Vagina (tissue), 2 donors: ENCODE data around the gene BNC1. TPM values are rescaled to one million over a fixed set of nuclear protein-coding genes. Genes with fewer than 3 reads are reported as not detected.

Experiments
- DNase-seq, 2 donors: peaks; one replicate each; pipeline ENCODE4 v3.0.0-alpha.2; 2017; ENCODE audit errors: extremely low spot score in 2 of 2
- H3K27ac ChIP-seq: fragments of 200-600 bp; sonication (generic); one replicate; pipeline ENCODE4 v1.5.1; 2019
- H3K27me3 ChIP-seq: fragments of 200-600 bp; sonication (generic); one replicate; pipeline ENCODE4 v1.5.1; 2019
- H3K36me3 ChIP-seq, 2 donors: fragments of 200-600 bp; sonication (generic); one replicate each; pipeline ENCODE4 v1.5.1; 2017 to 2019
- H3K4me1 ChIP-seq: fragments of 200-600 bp; sonication (generic); one replicate; pipeline ENCODE4 v1.5.1; 2019
- H3K4me3 ChIP-seq, 2 donors: fragments of 200-600 bp; sonication (generic); 1 replicate in 1 of 2; 2 replicates in 1 of 2; pipeline ENCODE4 v1.5.1; 2016 to 2019
- H3K9me3 ChIP-seq: fragments of 200-600 bp; sonication (generic); one replicate; pipeline ENCODE4 v1.5.1; 2019
- CTCF ChIP-seq, 3 experiments: fragments of 450-650 bp in 2 of 3; fragments of 200-600 bp in 1 of 3; sonication (generic) in 1 of 3; IDR thresholded peaks; one replicate each; pipeline ENCODE4 v1.5.1; 2017 to 2019; ENCODE audit warnings: antibody characterized with exemption in 3 of 3, mild to moderate bottlenecking in 2 of 3, moderate library complexity in 2 of 3
- POLR2A ChIP-seq, 2 donors: fragments of 450-650 bp; IDR thresholded peaks; one replicate each; pipeline ENCODE4 v1.6.1; 2017; ENCODE audit warnings: antibody characterized with exemption in 2 of 2, mild to moderate bottlenecking in 2 of 2, moderate library complexity in 2 of 2
- POLR2AphosphoS5 ChIP-seq, 2 donors: sonication (generic); formaldehyde crosslinking; IDR thresholded peaks; one replicate each; pipeline ENCODE4 v1.9.0; 2017; ENCODE audit warnings: antibody characterized with exemption in 2 of 2, mild to moderate bottlenecking in 2 of 2, low read depth in 1 of 2; ENCODE audit not compliant: insufficient read depth in 1 of 2
- intact Hi-C: fragments of 100-400 bp; cut with DNase I; formaldehyde crosslinking; loops from one replicate; pipeline ENCODE4 v1.15.1; 2023
- total RNA-seq: library from RNA; depleted of rRNA; stranded (reverse); fragments of >200 nt; gene quantifications from one replicate; pipeline ENCODE4 v1.2.3, GENCODE V29; 2016

Gene BNC1
- total RNA-seq, 1 donor from 2014 or later = 18.2 TPM

GRCh38 chr15:83299462-83299861, 15.0 kb upstream of the BNC1 start:
- Histone ChIP-seq H3K4me3 (no peak overlapping the region), H3K27ac (no peak overlapping the region), H3K27me3 (no peaks in the 10 kb centered on the region), H3K36me3 (no peaks in the 10 kb centered on the region), H3K9me3 (no peaks in the 10 kb centered on the region), H3K4me1 (no peaks in the 10 kb centered on the region)
- intact Hi-C loops = no loop called here
- no peak for TF ChIP-seq CTCF (IDR thresholded peaks at IDR 0.05)
- no peak for TF ChIP-seq POLR2A (IDR thresholded peaks at IDR 0.05)
- TF ChIP-seq POLR2AphosphoS5 (IDR thresholded peaks at IDR 0.05; ENCODE audit: insufficient read depth in 1 of 2, low read depth in 1 of 2) = no peak
- no peak for DNase-seq

- TF ChIP-seq CTCF (IDR thresholded peaks at IDR 0.05) (no peak), POLR2A (IDR thresholded peaks at IDR 0.05) (no peak), POLR2AphosphoS5 (IDR thresholded peaks at IDR 0.05; ENCODE audit: insufficient read depth in 1 of 2, low read depth in 1 of 2) (no peak)
- intact Hi-C loops = no loop called here
- no peak overlapping the region for H3K27ac ChIP-seq
- no peaks in the 10 kb centered on the region for H3K36me3 ChIP-seq
- H3K27me3 ChIP-seq = no peaks in the 10 kb centered on the region
- no peaks in the 10 kb centered on the region for H3K9me3 ChIP-seq
- no peak for DNase-seq
- H3K4me3 ChIP-seq = no peak overlapping the region
- H3K4me1 ChIP-seq = no peaks in the 10 kb centered on the region
These were observed 11.0 kb upstream of the BNC1 start for GRCh38 chr15:83295417-83295816.

- Histone ChIP-seq H3K4me1 (no peaks in the 10 kb centered on the region), H3K27ac (no peak overlapping the region), H3K4me3 (no peak overlapping the region), H3K9me3 (no peaks in the 10 kb centered on the region), H3K27me3 (no peaks in the 10 kb centered on the region), H3K36me3 (no peaks in the 10 kb centered on the region)
- intact Hi-C loops = no loop called here
- no peak for TF ChIP-seq POLR2A (IDR thresholded peaks at IDR 0.05)
- no peak for TF ChIP-seq CTCF (IDR thresholded peaks at IDR 0.05)
- no peak for TF ChIP-seq POLR2AphosphoS5 (IDR thresholded peaks at IDR 0.05; ENCODE audit: insufficient read depth in 1 of 2, low read depth in 1 of 2)
- no peak for DNase-seq
These were observed 8.7 kb upstream of the BNC1 start for GRCh38 chr15:83293201-83293600.

GRCh38 chr15:83292317-83292716, 7.9 kb upstream of the BNC1 start:
- Histone ChIP-seq H3K9me3 (no peaks in the 10 kb centered on the region), H3K27me3 (no peaks in the 10 kb centered on the region), H3K27ac (no peak overlapping the region), H3K4me1 (no peaks in the 10 kb centered on the region), H3K4me3 (no peak overlapping the region), H3K36me3 (no peaks in the 10 kb centered on the region)
- intact Hi-C loops = no loop called here
- no peak for DNase-seq
- TF ChIP-seq CTCF (IDR thresholded peaks at IDR 0.05) (no peak), POLR2A (IDR thresholded peaks at IDR 0.05) (no peak), POLR2AphosphoS5 (IDR thresholded peaks at IDR 0.05; ENCODE audit: insufficient read depth in 1 of 2, low read depth in 1 of 2) (no peak)

GRCh38 chr15:83290236-83290635, 5.8 kb upstream of the BNC1 start:
- Histone ChIP-seq H3K9me3 (no peaks in the 10 kb centered on the region), H3K27me3 (no peaks in the 10 kb centered on the region), H3K27ac (no peak overlapping the region), H3K4me1 (no peaks in the 10 kb centered on the region), H3K36me3 (no peaks in the 10 kb centered on the region), H3K4me3 (no peak overlapping the region)
- intact Hi-C loops = no loop called here
- no peak for TF ChIP-seq POLR2A (IDR thresholded peaks at IDR 0.05)
- no peak for TF ChIP-seq POLR2AphosphoS5 (IDR thresholded peaks at IDR 0.05; ENCODE audit: insufficient read depth in 1 of 2, low read depth in 1 of 2)
- no peak for TF ChIP-seq CTCF (IDR thresholded peaks at IDR 0.05)
- DNase-seq = no peak
